Adrenal gland (tissue), 12 donors: ENCODE data around the gene FAM240A. TPM values are rescaled to one million over a fixed set of nuclear protein-coding genes. Genes with fewer than 3 reads are reported as not detected.

Experiments
- DNase-seq, 7 donors: peaks; one replicate each; pipeline ENCODE4 v3.0.0-alpha.2; 2019 to 2020
- H3K27ac ChIP-seq, 5 donors: fragments of 200-600 bp; sonication (generic) in 4 of 5; 1 replicate in 3 of 5; 2 replicates in 2 of 5; pipeline versions ENCODE4 v1.5.1 to v1.8.0; 2016 to 2020; ENCODE audit warnings: mild to moderate bottlenecking in 1 of 5
- H3K27me3 ChIP-seq: fragments of 200-600 bp; 2 replicates; pipeline ENCODE4 v1.8.0; 2021
- H3K36me3 ChIP-seq, 2 donors: fragments of 200-600 bp; replicated peaks in 1 of 2; 1 replicate in 1 of 2; 2 replicates in 1 of 2; pipeline versions ENCODE4 v1.5.1 to v1.8.0; 2018 to 2022
- H3K4me1 ChIP-seq, 2 donors: fragments of 200-600 bp; replicated peaks in 1 of 2; 1 replicate in 1 of 2; 2 replicates in 1 of 2; pipeline versions ENCODE4 v1.5.1 to v1.8.0; 2018 to 2021
- H3K4me3 ChIP-seq, 4 donors: fragments of 200-600 bp; sonication (generic) in 3 of 4; one replicate each; pipeline ENCODE4 v1.5.1; 2016 to 2018
- H3K9me3 ChIP-seq, 3 donors: fragments of 200-600 bp; sonication (generic) in 1 of 3; replicated peaks in 1 of 3; 1 replicate in 2 of 3; 2 replicates in 1 of 3; pipeline versions ENCODE4 v1.5.1 to v1.8.0; 2016 to 2021
- POLR2A ChIP-seq, 2 donors: fragments of 450-650 bp; IDR thresholded peaks; one replicate each; pipeline ENCODE4 v1.6.1; 2017; ENCODE audit warnings: antibody characterized with exemption in 2 of 2, mild to moderate bottlenecking in 2 of 2, moderate library complexity in 1 of 2
- WGBS, 4 donors: extraction: QIAGEN DNeasy Blood & Tissue Kit in 2 of 4; methylation state at CpG; one replicate each; pipeline versions ENCODE4 v1.1.5 to v1.1.7; 2013 to 2017; 5-methylcytosine and 5-hydroxymethylcytosine counted together
- intact Hi-C, 2 donors: fragments of 100-400 bp; cut with DNase I; formaldehyde crosslinking; loops; one replicate each; pipeline versions ENCODE4 v1.14.1 to v1.15.0; 2022 to 2023
- polyA plus RNA-seq, 3 donors: library from polyadenylated mRNA; stranded (reverse); fragments of 200-250 nt in 2 of 3; fragments of 350-450 nt in 1 of 3; fragmentation: Illumina TruSeq in 1 of 3; extraction: RNeasy Lipid Tissue Mini Kit (QIAGEN cat#74804) in 1 of 3; gene quantifications; one replicate each; pipeline ENCODE4 v1.2.3, GENCODE V29; 2013 to 2014
- total RNA-seq, 9 donors: library from RNA; depleted of rRNA in 4 of 9; stranded (reverse); fragments of >200 nt in 4 of 9; fragments of 120-200 nt in 1 of 9; fragmentation: NEBNext Ultra II Directional in 1 of 9; extraction: Animal tissue kit (Norgen Biotek cat#: 25700) in 1 of 9; gene quantifications; one replicate each; pipeline versions ENCODE4 v1.1.0 to v1.2.4, GENCODE V29; 2013 to 2023
- TF ChIP-seq, protein P1 (sequence below), 6 experiments: fragments of 450-650 bp in 4 of 6; fragments of 200-600 bp in 2 of 6; sonication (generic) in 1 of 6; IDR thresholded peaks; 1 replicate in 5 of 6; 2 replicates in 1 of 6; pipeline versions ENCODE4 v1.5.1 to v1.8.0; 2016 to 2021; ENCODE audit warnings: antibody characterized with exemption in 6 of 6, mild to moderate bottlenecking in 2 of 6, moderate library complexity in 1 of 6
- donor health status: healthy with polysubstance abuse.
- donor health status: Bipolar disorder and iron deficiency.
- donor health status: DM: yes; HTN: yes; CAD: no.
- donor health status: DM: no; HTN: no; CAD: no.
- donor health status: DM: no; HTN: no; CAD: no.
- donor health status: DM: yes; HTN: yes; CAD: no.

The FAM240A gene
- total and polyA plus RNA-seq, 12 donors: 0.25 TPM; not detected in 11

DNA sequence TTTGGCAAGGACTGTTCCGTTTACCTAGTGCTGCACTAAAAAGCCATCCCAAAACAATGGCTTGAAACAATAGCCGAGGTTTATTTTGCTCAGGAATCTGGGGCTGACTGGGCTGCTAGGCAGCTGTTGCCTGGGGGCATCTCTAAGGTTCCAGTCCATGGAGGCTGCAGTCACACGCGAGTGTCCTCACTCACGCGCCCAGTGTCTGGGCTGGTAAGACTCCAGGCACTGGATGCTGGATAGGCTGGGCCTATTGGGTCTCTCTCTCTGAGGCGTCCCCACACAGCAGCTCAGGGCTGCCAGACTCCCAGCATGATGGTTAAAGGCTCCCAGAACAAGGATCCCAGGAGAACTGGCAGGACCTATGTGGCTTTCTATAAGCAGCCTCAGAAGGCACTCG lies 47.0 kb downstream of the FAM240A start:
- intact Hi-C loops: no loop called here
- H3K4me1 ChIP-seq: peaks cover 0 to 4% of the 10 kb centered on the region in 2 donors
- no peak overlapping the region for H3K27ac ChIP-seq
- peak in 1 of 7 donors; percentile 30 for DNase-seq
- H3K27me3 ChIP-seq: no peaks in the 10 kb centered on the region
- TF ChIP-seq, protein P1, sequence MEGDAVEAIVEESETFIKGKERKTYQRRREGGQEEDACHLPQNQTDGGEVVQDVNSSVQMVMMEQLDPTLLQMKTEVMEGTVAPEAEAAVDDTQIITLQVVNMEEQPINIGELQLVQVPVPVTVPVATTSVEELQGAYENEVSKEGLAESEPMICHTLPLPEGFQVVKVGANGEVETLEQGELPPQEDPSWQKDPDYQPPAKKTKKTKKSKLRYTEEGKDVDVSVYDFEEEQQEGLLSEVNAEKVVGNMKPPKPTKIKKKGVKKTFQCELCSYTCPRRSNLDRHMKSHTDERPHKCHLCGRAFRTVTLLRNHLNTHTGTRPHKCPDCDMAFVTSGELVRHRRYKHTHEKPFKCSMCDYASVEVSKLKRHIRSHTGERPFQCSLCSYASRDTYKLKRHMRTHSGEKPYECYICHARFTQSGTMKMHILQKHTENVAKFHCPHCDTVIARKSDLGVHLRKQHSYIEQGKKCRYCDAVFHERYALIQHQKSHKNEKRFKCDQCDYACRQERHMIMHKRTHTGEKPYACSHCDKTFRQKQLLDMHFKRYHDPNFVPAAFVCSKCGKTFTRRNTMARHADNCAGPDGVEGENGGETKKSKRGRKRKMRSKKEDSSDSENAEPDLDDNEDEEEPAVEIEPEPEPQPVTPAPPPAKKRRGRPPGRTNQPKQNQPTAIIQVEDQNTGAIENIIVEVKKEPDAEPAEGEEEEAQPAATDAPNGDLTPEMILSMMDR (IDR thresholded peaks at IDR 0.05): no peak
- no peak for TF ChIP-seq POLR2A (IDR thresholded peaks at IDR 0.05)
- WGBS, 4 donors: 86 to 95% (median 91%) methylated on average over 3 to 8 of the region's 8 CpGs
- no peaks in the 10 kb centered on the region for H3K9me3 ChIP-seq
- H3K4me3 ChIP-seq: no peak overlapping the region
- H3K36me3 ChIP-seq: no peaks in the 10 kb centered on the region

DNA sequence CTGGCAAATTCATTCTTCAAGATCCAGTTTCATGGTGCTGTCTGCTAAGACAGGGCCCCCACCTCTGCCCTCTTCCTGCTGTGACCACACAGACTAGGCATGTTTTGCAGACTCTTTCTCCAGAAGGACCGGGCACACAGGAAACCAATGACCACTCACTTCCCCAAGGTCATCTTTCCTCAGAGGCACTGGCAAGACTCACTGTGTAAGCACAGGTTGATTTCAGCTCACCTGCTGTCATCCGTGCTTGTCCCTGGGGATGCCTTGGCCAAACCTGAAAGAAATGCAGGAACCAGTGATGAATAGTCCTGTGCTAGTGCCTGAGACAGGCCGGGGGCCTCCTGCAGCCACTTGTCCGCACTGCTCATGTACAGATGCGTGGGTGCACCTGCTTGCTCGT lies 47.7 kb downstream of the FAM240A start:
- TF ChIP-seq POLR2A (IDR thresholded peaks at IDR 0.05): no peak
- TF ChIP-seq, protein P1 (IDR thresholded peaks at IDR 0.05): no peak
- WGBS, 4 donors: 50 to 84% (median 78%) methylated on average over 3 to 6 of the region's 6 CpGs
- intact Hi-C loops: no loop called here
- Histone ChIP-seq H3K27ac (no peak overlapping the region), H3K27me3 (no peaks in the 10 kb centered on the region), H3K4me1 (peaks cover 0 to 4% of the 10 kb centered on the region in 2 donors), H3K36me3 (no peaks in the 10 kb centered on the region), H3K9me3 (no peaks in the 10 kb centered on the region), H3K4me3 (no peak overlapping the region)
- DNase-seq: peak in 1 of 7 donors; percentile 34

DNA sequence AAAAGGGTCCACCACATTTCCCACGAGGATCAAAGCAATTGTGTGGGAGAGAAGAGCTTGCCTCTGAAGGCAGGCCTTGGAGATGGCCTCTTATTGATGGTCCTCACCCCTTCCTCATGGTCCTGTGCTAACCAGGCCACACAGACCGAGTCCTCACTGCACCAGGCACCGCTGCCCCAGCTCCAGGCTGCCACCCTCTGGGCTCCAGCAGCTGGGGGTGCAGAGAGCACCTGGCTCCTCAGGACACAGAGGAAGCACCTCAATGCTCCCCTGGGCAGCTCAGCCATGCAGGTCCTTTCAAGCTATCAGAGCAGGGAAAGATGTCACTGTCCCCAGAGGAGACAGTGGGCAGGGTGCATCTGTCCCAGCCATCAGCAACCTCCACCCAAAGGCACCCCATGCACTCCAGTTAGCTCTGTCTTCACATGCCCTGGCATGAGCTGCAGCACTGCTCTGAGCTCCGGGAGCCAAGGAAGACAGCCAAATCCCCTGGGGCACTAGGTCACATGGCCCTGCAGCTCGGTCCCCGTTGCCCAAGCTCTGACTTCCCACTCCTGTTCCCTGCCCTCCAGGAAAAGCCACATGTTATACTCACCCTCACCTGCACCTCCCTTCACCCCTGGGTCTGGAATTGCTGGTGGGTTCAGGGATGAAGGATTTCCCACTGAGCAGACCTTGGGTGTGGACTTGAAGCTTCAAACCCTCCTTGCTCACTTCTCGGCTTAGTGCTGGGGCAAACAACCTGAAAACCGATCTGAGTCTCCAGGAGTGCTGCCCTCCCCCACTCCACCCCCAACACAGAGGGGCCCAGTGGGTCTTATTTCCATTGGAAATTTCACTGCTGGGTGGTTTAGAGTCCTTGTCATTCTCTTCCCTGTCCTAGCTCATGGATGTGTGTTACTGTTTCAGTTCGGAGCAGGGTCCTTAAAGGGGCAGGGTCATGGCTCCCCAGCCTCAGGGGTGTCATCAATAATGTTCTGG lies 48.5 kb downstream of the FAM240A start:
- no peaks in the 10 kb centered on the region for H3K27me3 ChIP-seq
- TF ChIP-seq, protein P1 (IDR thresholded peaks at IDR 0.05): no peak
- TF ChIP-seq POLR2A (IDR thresholded peaks at IDR 0.05): no peak
- peaks cover 0 to 4% of the 10 kb centered on the region in 2 donors for H3K4me1 ChIP-seq
- no peaks in the 10 kb centered on the region for H3K9me3 ChIP-seq
- no peak overlapping the region for H3K27ac ChIP-seq
- DNase-seq: peak in 2 of 7 donors; percentile 32 to 51
- no peaks in the 10 kb centered on the region for H3K36me3 ChIP-seq
- WGBS, 4 donors: 53 to 75% (median 65%) methylated on average over 6 to 9 of the region's 9 CpGs
- intact Hi-C loops: no loop called here
- H3K4me3 ChIP-seq: no peak overlapping the region

DNA sequence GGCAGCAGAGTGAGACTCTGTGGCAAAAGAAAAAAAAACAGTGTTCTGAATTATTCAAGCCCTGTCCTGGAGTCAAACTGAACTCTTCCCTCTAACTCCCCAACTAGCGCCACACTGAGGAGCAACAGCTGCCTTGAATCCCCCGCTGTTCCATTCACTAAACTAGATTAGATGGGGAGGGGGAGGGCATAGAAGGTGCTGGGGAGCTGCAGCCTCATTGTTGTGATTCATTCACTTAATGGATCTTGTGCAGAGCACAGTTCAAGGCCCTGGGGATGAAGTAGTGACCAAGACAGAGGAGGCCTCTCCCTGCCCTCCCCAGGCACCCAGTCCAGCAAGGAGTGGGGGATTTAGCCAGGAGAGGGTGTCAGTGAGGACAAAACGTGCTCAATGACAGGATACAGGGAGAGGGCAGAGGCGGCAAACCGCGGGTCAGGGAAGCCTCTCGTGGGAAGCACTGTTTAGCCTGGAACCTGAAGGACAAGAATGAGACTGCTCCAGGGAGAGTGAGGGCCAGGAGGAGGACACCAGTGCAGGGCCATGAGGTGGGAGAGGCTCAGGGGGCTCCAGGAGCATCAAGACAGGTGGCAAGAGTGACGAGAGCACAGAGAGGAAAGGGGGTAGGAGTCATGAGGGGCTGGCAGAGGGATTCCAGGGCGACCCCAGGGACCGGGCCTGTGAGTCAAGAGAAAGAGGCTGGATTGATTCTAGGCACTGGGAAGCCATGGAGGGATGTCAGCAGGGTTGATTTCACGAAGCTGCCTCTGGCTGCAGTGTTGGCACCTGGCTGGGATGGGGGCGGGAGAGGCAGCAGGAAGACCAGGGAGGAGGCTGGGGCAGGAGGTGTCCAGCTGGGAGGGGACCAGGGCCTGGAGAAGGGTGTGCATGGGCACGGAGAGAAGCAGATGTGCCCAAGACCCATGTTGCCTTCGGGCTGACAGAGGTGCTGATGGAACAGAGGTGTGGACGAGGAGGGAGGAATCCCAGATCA lies 49.7 kb downstream of the FAM240A start:
- no peaks in the 10 kb centered on the region for H3K27me3 ChIP-seq
- intact Hi-C loops: no loop called here
- peaks cover 0 to 4% of the 10 kb centered on the region in 2 donors for H3K4me1 ChIP-seq
- 72 to 84% (median 80%) methylated on average over 15 of the region's 15 CpGs for WGBS, 4 donors
- DNase-seq: peak in 1 of 7 donors; percentile 24
- H3K4me3 ChIP-seq: no peak overlapping the region
- H3K9me3 ChIP-seq: no peaks in the 10 kb centered on the region
- no peak overlapping the region for H3K27ac ChIP-seq
- H3K36me3 ChIP-seq: no peaks in the 10 kb centered on the region
- TF ChIP-seq POLR2A (IDR thresholded peaks at IDR 0.05): no peak
- TF ChIP-seq, protein P1 (IDR thresholded peaks at IDR 0.05): no peak
